BJ (cell line): Measurements from ENCODE around the gene SOCS4. TPM values are rescaled to one million over a fixed set of nuclear protein-coding genes. Genes with fewer than 3 reads are reported as not detected.
"Not testable (repeated sequence)": the region's sequence is repeated elsewhere in the genome, so short reads cannot be mapped to it uniquely, and the experiment has no call there.

Experiments used
- CTCF ChIA-PET: fragments of 350-600 bp; formaldehyde crosslinking; extraction: SDS; loops from one replicate; lab custom pipeline; 2021; ENCODE audit warnings: antibody characterized with exemption, inconsistent platforms; lab: Yijun Ruan, JAX
- POLR2A ChIA-PET: fragments of 300-600 bp; sonication (Branson Sonifier 250); formaldehyde crosslinking; extraction: SDS; loops from one replicate; lab custom pipeline; 2021; ENCODE audit warnings: antibody characterized with exemption; lab: Charles Lee
- DNase-seq: peaks from one replicate; pipeline ENCODE4 v3.0.0-alpha.2; 2011; ENCODE audit warnings: low read depth
- H3K27me3 ChIP-seq: 2 replicates; pipeline ENCODE4 v1.6.0; 2011; ENCODE audit warnings: low read length; ENCODE audit not compliant: control insufficient read depth, insufficient read depth
- H3K36me3 ChIP-seq: 2 replicates; pipeline ENCODE4 v1.5.1; 2011; ENCODE audit warnings: low read length; ENCODE audit not compliant: control insufficient read depth, insufficient read depth
- H3K4me3 ChIP-seq: 2 replicates; pipeline ENCODE4 v1.5.1; 2011; ENCODE audit warnings: low read depth, mild to moderate bottlenecking, control low read depth, low read length
- polyA plus RNA-seq: library from polyadenylated mRNA; depleted of rRNA; stranded (reverse); fragments of >200 nt; gene quantifications from 2 replicates; pipeline ENCODE4 v1.2.3, GENCODE V29; 2011
- TF ChIP-seq, protein P1 (sequence below): IDR thresholded peaks from 2 replicates; pipeline ENCODE4 v1.5.1; 2011; ENCODE audit warnings: low read depth, mild to moderate bottlenecking, control low read depth, inconsistent platforms, low read length, moderate library complexity; ENCODE audit not compliant: insufficient read depth

The SOCS4 gene
- polyA plus RNA-seq, 1 experiment = 3.0 TPM

GRCh38 chr14:55059333-55059732 is 32.3 kb downstream of the SOCS4 start:
- no peak for DNase-seq
- CTCF ChIA-PET = interaction anchor here (1.1 to 1.5 kb wide), 2 partner anchors 8 to 9 kb away, joined by 3 to 9 read pairs; partner anchors contain the start of gene MAPK1IP1L
- Histone ChIP-seq H3K4me3 (no peak overlapping the region), H3K27me3 (no peaks in the 10 kb centered on the region), H3K36me3 (peaks cover 12% of the 10 kb centered on the region)
- TF ChIP-seq, protein P1, sequence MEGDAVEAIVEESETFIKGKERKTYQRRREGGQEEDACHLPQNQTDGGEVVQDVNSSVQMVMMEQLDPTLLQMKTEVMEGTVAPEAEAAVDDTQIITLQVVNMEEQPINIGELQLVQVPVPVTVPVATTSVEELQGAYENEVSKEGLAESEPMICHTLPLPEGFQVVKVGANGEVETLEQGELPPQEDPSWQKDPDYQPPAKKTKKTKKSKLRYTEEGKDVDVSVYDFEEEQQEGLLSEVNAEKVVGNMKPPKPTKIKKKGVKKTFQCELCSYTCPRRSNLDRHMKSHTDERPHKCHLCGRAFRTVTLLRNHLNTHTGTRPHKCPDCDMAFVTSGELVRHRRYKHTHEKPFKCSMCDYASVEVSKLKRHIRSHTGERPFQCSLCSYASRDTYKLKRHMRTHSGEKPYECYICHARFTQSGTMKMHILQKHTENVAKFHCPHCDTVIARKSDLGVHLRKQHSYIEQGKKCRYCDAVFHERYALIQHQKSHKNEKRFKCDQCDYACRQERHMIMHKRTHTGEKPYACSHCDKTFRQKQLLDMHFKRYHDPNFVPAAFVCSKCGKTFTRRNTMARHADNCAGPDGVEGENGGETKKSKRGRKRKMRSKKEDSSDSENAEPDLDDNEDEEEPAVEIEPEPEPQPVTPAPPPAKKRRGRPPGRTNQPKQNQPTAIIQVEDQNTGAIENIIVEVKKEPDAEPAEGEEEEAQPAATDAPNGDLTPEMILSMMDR = no peak
- POLR2A ChIA-PET = no interaction called here

DNA sequence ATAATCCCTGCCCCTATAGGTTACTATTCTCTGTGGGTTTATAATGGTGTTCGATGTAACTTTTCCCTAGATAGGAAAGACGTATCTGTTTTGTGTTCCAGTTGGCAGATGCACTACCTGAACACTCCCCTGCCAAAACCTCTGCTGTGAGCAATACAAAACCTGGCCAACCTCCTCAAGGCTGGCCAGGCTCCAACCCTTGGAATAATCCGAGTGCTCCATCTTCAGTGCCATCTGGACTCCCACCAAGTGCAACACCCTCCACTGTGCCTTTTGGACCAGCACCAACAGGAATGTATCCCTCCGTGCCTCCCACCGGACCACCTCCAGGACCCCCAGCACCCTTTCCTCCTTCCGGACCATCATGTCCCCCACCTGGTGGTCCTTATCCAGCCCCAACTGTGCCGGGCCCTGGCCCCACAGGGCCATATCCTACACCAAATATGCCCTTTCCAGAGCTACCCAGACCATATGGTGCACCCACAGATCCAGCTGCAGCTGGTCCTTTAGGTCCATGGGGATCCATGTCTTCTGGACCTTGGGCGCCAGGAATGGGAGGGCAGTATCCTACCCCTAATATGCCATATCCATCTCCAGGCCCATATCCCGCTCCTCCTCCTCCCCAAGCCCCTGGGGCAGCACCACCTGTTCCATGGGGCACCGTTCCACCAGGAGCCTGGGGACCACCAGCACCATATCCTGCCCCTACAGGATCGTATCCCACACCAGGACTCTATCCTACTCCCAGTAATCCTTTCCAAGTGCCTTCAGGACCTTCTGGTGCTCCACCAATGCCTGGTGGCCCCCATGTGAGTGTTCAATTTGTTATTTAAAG is 35.7 kb downstream of the SOCS4 start:
- no peak for DNase-seq
- Histone ChIP-seq H3K27me3 (no peaks in the 10 kb centered on the region), H3K4me3 (no peak overlapping the region), H3K36me3 (peaks cover 12% of the 10 kb centered on the region)
- ChIA-PET CTCF (interaction anchor here (1.2 to 2.0 kb wide), 2 partner anchors 11 to 107 kb away, joined by 3 to 12 read pairs; partner anchors contain the start of gene MAPK1IP1L), POLR2A (no interaction called here)
- TF ChIP-seq, protein P1 = no peak

- H3K27me3 ChIP-seq, H3K36me3 ChIP-seq, POLR2A ChIA-PET, DNase-seq, H3K4me3 ChIP-seq: not testable (repeated sequence)
- CTCF ChIA-PET = interaction anchor here (0.9 to 2.1 kb wide), 2 partner anchors 14 to 27 kb away, joined by 3 to 8 read pairs; partner anchors contain the start of gene MAPK1IP1L
Measured at GRCh38 chr14:55064896-55065295, 37.9 kb downstream of the SOCS4 start.

DNA sequence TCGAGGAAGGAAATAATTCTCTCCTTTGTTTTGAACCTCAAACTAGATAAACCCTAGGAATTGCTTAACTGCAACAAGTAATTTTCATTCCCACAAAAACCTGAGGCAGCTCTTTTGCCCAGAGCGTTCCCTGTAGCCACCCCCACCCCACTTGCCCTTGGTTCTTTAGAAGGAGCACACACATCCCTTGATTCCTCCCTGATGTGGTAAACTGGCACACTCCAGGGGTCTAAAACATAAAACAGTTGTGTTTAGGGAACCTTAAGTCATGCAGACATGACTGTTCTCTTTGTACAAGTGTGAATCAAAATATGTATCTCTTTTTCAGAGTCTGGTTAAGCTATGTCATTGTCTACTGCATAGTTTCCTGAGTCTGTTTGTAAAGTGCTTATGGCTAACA is 38.4 kb downstream of the SOCS4 start:
- ChIA-PET CTCF (interaction anchor here (0.9 to 2.1 kb wide), 2 partner anchors 14 to 26 kb away, joined by 3 to 8 read pairs; partner anchors contain the start of gene MAPK1IP1L), POLR2A (no interaction called here)
- peaks cover 7% of the 10 kb centered on the region for H3K36me3 ChIP-seq
- no peak overlapping the region for H3K4me3 ChIP-seq
- no peak for DNase-seq
- TF ChIP-seq, protein P1 = no peak
- H3K27me3 ChIP-seq = no peaks in the 10 kb centered on the region

- ChIA-PET POLR2A (no interaction called here), CTCF (interaction anchor here (0.6 to 2.1 kb wide), 2 partner anchors 15 to 21 kb away, joined by 3 to 8 read pairs; partner anchors contain the start of gene MAPK1IP1L)
- Histone ChIP-seq H3K4me3 (no peak overlapping the region), H3K27me3 (no peaks in the 10 kb centered on the region), H3K36me3 (peaks cover 7% of the 10 kb centered on the region)
- TF ChIP-seq, protein P1 = no peak
- DNase-seq = no peak
Measured at GRCh38 chr14:55066223-55066622, 39.2 kb downstream of the SOCS4 start.
